HCT116 (cell line): ENCODE measurements around the gene DCAF10. TPM values are rescaled to one million over a fixed set of nuclear protein-coding genes. Genes with fewer than 3 reads are reported as not detected.
A peak's percentile ranks its signal among the peaks of the same experiment; 100 is the strongest.

ENCODE experiments used
- ATAC-seq: fragments of 200-7000 bp; cut with Tn5 transposase; 2 replicates; pipeline ENCODE4 v1.9.1; 2020; ENCODE audit warnings: mild to moderate bottlenecking, moderate library complexity
- BruUV-seq: library from RNA; stranded (reverse); fragments of 400-500 nt; replicated peaks from 2 replicates; lab custom pipeline; 2021; lab: Mats Ljungman, UMichigan
- CTCF ChIA-PET: fragments of 300-600 bp; sonication (Branson Sonifier 250); formaldehyde crosslinking; loops from one replicate; lab custom pipeline; 2021; ENCODE audit warnings: antibody characterized with exemption; lab: Charles Lee
- POLR2A ChIA-PET: fragments of 300-600, 350-600 bp; sonication (Branson Sonifier 250); formaldehyde crosslinking; loops from one replicate; lab custom pipeline; 2021; ENCODE audit warnings: antibody characterized with exemption; lab: Charles Lee
- RAD21 ChIA-PET, 2 experiments: fragments of 300-600 bp; sonication (Branson Sonifier 250); formaldehyde crosslinking; loops; one replicate each; lab custom pipeline; 2023; ENCODE audit warnings: low total read pairs in 2 of 2; ENCODE audit not compliant: uncharacterized antibody in 2 of 2, unreplicated experiment in 2 of 2, low non-redundant PET in 1 of 2; lab: Charles Lee
- DNase-seq: peaks from one replicate; pipeline ENCODE4 v3.0.0-alpha.2; 2010; ENCODE audit warnings: low read depth, low spot score
- H2AFZ ChIP-seq: fragments of 200-600 bp; shearing (Covaris generic), sonication (generic); 2 replicates; pipeline ENCODE4 v1.6.1; 2017; ENCODE audit warnings: low read depth, mixed run types, mixed read lengths, antibody characterized with exemption, low read length; ENCODE audit not compliant: poor library complexity, severe bottlenecking
- H3K27ac ChIP-seq: 2 replicates; pipeline ENCODE4 v1.5.1; 2012; ENCODE audit warnings: low read depth, low read length
- H3K27me3 ChIP-seq: fragments of 200-600 bp; sonication (generic); 2 replicates; pipeline ENCODE4 v1.6.1; 2016; ENCODE audit warnings: mixed run types, low read length, mixed read lengths; ENCODE audit not compliant: insufficient read depth
- H3K36me3 ChIP-seq, 2 experiments: fragments of 200-500 bp in 1 of 2; fragments of 200-600 bp in 1 of 2; sonication (Bioruptor generic) in 1 of 2; sonication (generic) in 1 of 2; 2 replicates each; pipeline versions ENCODE4 v1.5.1 to v1.6.1; 2014 to 2016; ENCODE audit warnings: low read length in 2 of 2, inconsistent platforms in 1 of 2, mixed read lengths in 1 of 2, mixed run types in 1 of 2; ENCODE audit not compliant: insufficient read depth in 2 of 2, control insufficient read depth in 1 of 2
- H3K4me1 ChIP-seq, 2 experiments: fragments of 200-600 bp in 1 of 2; sonication (generic) in 1 of 2; 2 replicates each; pipeline versions ENCODE4 v1.5.1 to v1.6.1; 2012 to 2017; ENCODE audit warnings: low read length in 2 of 2, inconsistent platforms in 1 of 2, mild to moderate bottlenecking in 1 of 2, mixed read lengths in 1 of 2, mixed run types in 1 of 2, moderate library complexity in 1 of 2; ENCODE audit not compliant: insufficient read depth in 2 of 2, control insufficient read depth in 1 of 2
- H3K4me2 ChIP-seq: fragments of 200-600 bp; sonication (generic); 2 replicates; pipeline ENCODE4 v1.6.1; 2017; ENCODE audit warnings: mixed run types, low read length, mixed read lengths
- H3K4me3 ChIP-seq, 2 experiments: fragments of 200-600 bp in 1 of 2; sonication (generic) in 1 of 2; replicated peaks in 1 of 2; 2 replicates each; pipeline ENCODE4 v1.5.1; 2011 to 2016; ENCODE audit warnings: low read length in 2 of 2, control low read depth in 1 of 2, low read depth in 1 of 2, mild to moderate bottlenecking in 1 of 2, mixed read lengths in 1 of 2, mixed run types in 1 of 2
- H3K79me2 ChIP-seq: fragments of 200-600 bp; sonication (generic); 2 replicates; pipeline ENCODE4 v1.6.1; 2017; ENCODE audit warnings: mild to moderate bottlenecking, mixed run types, low read length, moderate library complexity, mixed read lengths; ENCODE audit not compliant: insufficient read depth
- H3K9ac ChIP-seq: fragments of 200-600 bp; sonication (generic); 2 replicates; pipeline ENCODE4 v1.6.1; 2016; ENCODE audit warnings: low read length, mixed read lengths
- H3K9me2 ChIP-seq: fragments of 200-600 bp; sonication (generic), shearing (Covaris generic); 2 replicates; pipeline ENCODE4 v1.6.1; 2017; ENCODE audit warnings: mixed run types, mild to moderate bottlenecking, moderate library complexity; ENCODE audit not compliant: insufficient read depth
- H3K9me3 ChIP-seq, 2 experiments: fragments of 200-500 bp in 1 of 2; fragments of 200-600 bp in 1 of 2; sonication (Bioruptor generic) in 1 of 2; sonication (generic) in 1 of 2; 2 replicates each; pipeline ENCODE4 v1.6.1; 2014 to 2017; ENCODE audit warnings: low read length in 2 of 2, mixed read lengths in 2 of 2, inconsistent platforms in 1 of 2, low read depth in 1 of 2, mild to moderate bottlenecking in 1 of 2, mixed run types in 1 of 2, moderate library complexity in 1 of 2; ENCODE audit not compliant: control insufficient read depth in 1 of 2, insufficient read depth in 1 of 2
- H4K20me1 ChIP-seq: fragments of 200-600 bp; sonication (generic), shearing (Covaris generic); 2 replicates; pipeline ENCODE4 v1.6.1; 2017; ENCODE audit warnings: mixed run types, mild to moderate bottlenecking, moderate library complexity; ENCODE audit not compliant: insufficient read depth
- CBX3 ChIP-seq: IDR thresholded peaks from 2 replicates; pipeline ENCODE4 v1.6.1; 2012; ENCODE audit warnings: low read depth
- ELF1 ChIP-seq: IDR thresholded peaks from 2 replicates; pipeline ENCODE4 v1.6.1; 2012; ENCODE audit warnings: low read depth, borderline replicate concordance
- EZH2 ChIP-seq: fragments of 200-600 bp; sonication (generic); IDR thresholded peaks from 2 replicates; pipeline ENCODE4 v1.6.1; 2017; ENCODE audit warnings: antibody characterized with exemption, mixed run types
- EZH2phosphoT487 ChIP-seq: fragments of 200-600 bp; IDR thresholded peaks from 2 replicates; pipeline ENCODE4 v1.6.1; 2018; ENCODE audit warnings: antibody characterized with exemption, borderline replicate concordance
- FOSL1 ChIP-seq: IDR thresholded peaks from 2 replicates; pipeline ENCODE4 v1.6.1; 2012; ENCODE audit warnings: low read depth
- JUND ChIP-seq: IDR thresholded peaks from 2 replicates; pipeline ENCODE4 v1.6.1; 2012
- RAD21 ChIP-seq: IDR thresholded peaks from 2 replicates; pipeline ENCODE4 v1.6.1; 2012; ENCODE audit warnings: low read depth, mild to moderate bottlenecking
- SIN3A ChIP-seq: IDR thresholded peaks from 2 replicates; pipeline ENCODE4 v1.6.1; 2012; ENCODE audit warnings: low read depth
- SP1 ChIP-seq: IDR thresholded peaks from 2 replicates; pipeline ENCODE4 v1.6.1; 2012; ENCODE audit warnings: low read depth
- SRF ChIP-seq: IDR thresholded peaks from 2 replicates; pipeline ENCODE4 v1.6.1; 2012; ENCODE audit warnings: low read depth
- TCF7L2 ChIP-seq: IDR thresholded peaks from 2 replicates; pipeline ENCODE4 v1.7.0; 2011; ENCODE audit warnings: borderline replicate concordance, inconsistent platforms; ENCODE audit not compliant: insufficient read depth, insufficient read length; ENCODE audit errors: extremely low read depth
- YY1 ChIP-seq: IDR thresholded peaks from 2 replicates; pipeline ENCODE4 v1.6.1; 2011; ENCODE audit warnings: low read length, low read depth, moderate library complexity, mild to moderate bottlenecking; ENCODE audit not compliant: insufficient replicate concordance; ENCODE audit errors: extremely low read depth
- ZFX ChIP-seq: fragments of 450-650 bp; IDR thresholded peaks from 2 replicates; pipeline ENCODE4 v1.6.1; 2017
- intact Hi-C: fragments of 100-400 bp; cut with micrococcal nuclease; formaldehyde crosslinking; loops from 2 replicates; pipeline ENCODE4 v1.10.0; 2022
- total RNA-seq: library from RNA; stranded (reverse); gene quantifications from one replicate; pipeline ENCODE4 v1.2.1, GENCODE V29; 2021; ENCODE audit not compliant: unreplicated experiment
- TF ChIP-seq, protein P1 (sequence below), 3 experiments: fragments of 200-600 bp in 1 of 3; sonication (generic) in 1 of 3; IDR thresholded peaks in 2 of 3; conservative IDR thresholded peaks in 1 of 3; 2 replicates each; pipeline ENCODE4 v1.5.1; 2012 to 2017; ENCODE audit warnings: low read depth in 2 of 3, low read length in 2 of 3, antibody characterized with exemption in 1 of 3, borderline replicate concordance in 1 of 3, control low read depth in 1 of 3, mild to moderate bottlenecking in 1 of 3, mixed read lengths in 1 of 3, mixed run types in 1 of 3, moderate library complexity in 1 of 3; ENCODE audit not compliant: insufficient read depth in 1 of 3
- TF ChIP-seq, protein P2 (sequence below): IDR thresholded peaks from 2 replicates; pipeline ENCODE4 v1.6.1; 2012
- TF ChIP-seq, protein P3 (sequence below): IDR thresholded peaks from 2 replicates; pipeline ENCODE4 v1.6.1; 2012
- TF ChIP-seq, protein P4 (sequence below): IDR thresholded peaks from 2 replicates; pipeline ENCODE4 v1.6.1; 2012; ENCODE audit warnings: low read depth

DCAF10 gene
- total RNA-seq, 1 experiment from 2014 or later: 20.6 TPM

DNA sequence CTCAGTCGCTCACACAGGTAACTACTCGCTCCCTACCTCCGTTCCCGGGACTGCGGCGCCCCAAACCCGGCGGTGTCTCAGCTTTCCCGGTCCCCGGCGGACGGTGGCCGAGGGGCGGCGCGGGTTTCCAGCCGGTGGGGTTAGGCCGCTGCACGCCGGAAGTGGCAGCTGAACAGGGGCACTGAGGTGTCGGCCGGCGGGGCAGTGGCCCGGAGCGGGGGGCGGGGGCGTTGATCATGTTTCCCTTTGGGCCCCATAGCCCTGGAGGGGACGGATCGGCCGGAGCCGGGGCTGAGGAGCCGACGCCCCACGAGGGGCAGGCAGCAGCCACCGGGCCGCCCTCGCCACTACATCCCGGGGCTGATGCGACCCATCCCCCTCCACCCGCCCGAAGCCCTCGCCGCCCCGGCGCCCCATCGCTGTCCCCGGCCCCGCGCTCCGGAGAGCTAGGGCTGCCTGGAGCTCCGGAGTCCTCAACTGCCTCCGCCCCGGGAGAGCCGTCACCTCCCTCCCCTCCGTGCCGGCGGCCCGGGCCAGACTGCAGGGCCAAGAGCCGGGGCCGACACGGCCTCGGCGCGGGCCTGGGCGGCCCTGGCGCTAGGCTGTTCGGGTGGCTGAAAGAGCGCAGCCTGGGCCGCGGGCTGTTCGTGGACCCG, at the start of gene DCAF10 (continued):
- TF ChIP-seq, protein P1, sequence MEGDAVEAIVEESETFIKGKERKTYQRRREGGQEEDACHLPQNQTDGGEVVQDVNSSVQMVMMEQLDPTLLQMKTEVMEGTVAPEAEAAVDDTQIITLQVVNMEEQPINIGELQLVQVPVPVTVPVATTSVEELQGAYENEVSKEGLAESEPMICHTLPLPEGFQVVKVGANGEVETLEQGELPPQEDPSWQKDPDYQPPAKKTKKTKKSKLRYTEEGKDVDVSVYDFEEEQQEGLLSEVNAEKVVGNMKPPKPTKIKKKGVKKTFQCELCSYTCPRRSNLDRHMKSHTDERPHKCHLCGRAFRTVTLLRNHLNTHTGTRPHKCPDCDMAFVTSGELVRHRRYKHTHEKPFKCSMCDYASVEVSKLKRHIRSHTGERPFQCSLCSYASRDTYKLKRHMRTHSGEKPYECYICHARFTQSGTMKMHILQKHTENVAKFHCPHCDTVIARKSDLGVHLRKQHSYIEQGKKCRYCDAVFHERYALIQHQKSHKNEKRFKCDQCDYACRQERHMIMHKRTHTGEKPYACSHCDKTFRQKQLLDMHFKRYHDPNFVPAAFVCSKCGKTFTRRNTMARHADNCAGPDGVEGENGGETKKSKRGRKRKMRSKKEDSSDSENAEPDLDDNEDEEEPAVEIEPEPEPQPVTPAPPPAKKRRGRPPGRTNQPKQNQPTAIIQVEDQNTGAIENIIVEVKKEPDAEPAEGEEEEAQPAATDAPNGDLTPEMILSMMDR (IDR thresholded peaks at IDR 0.05 in 2 of 3, conservative IDR thresholded peaks at IDR 0.05 in 1 of 3; ENCODE audit: borderline replicate concordance in 1 of 3, insufficient read depth in 1 of 3, low read depth in 2 of 3, low read length in 2 of 3): no peak
- TF ChIP-seq ELF1: peak; percentile 30; the same call in 1 of the 2 replicates
- peak; percentile 62 for TF ChIP-seq TCF7L2
- peak; percentile 89 for TF ChIP-seq YY1
- TF ChIP-seq SP1: peak; percentile 75

DNA sequence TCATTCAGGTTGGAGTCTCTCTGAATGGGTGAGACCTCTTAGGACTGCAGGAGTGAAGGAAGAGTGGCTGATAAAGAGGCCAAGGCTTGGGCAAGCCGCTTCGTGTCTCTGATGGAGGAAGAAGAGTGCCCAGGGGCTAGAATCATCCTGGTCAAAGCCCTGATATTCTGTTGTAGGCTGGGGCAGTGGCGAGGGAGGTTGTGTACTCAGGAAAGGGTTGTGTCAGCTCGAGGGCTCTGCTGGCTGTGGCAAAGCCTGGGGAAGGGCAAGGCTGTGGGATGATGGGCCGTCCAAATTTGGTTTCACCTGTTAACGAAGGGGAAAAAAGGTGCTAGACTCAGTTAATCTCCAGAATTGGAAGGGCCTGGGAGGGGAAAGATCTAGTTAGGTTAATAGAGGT, 49.4 kb upstream of the DCAF10 start:
- POLR2A ChIA-PET: no interaction called here

More for the DNA sequence above, 49.4 kb upstream of the DCAF10 start:
- H4K20me1 ChIP-seq: no peaks in the 10 kb centered on the region
- no peak overlapping the region for H2AFZ ChIP-seq
- H3K9me2 ChIP-seq: no peaks in the 10 kb centered on the region
- no peak overlapping the region for H3K27ac ChIP-seq
- DNase-seq (no peak), ATAC-seq (no peak)
- H3K79me2 ChIP-seq: peaks cover 9% of the 10 kb centered on the region; the same call in 1 of the 2 replicates
- BruUV-seq: no TSS peak
- H3K27me3 ChIP-seq: no peaks in the 10 kb centered on the region
- no peak overlapping the region for H3K9ac ChIP-seq
- TF ChIP-seq, protein P2, sequence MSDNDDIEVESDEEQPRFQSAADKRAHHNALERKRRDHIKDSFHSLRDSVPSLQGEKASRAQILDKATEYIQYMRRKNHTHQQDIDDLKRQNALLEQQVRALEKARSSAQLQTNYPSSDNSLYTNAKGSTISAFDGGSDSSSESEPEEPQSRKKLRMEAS: no peak
- TF ChIP-seq, protein P3, sequence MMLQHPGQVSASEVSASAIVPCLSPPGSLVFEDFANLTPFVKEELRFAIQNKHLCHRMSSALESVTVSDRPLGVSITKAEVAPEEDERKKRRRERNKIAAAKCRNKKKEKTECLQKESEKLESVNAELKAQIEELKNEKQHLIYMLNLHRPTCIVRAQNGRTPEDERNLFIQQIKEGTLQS: no peak
- no peak for TF ChIP-seq YY1
- TF ChIP-seq EZH2: no peak
- TF ChIP-seq RAD21: no peak
- no peak for TF ChIP-seq CBX3
- TF ChIP-seq JUND: no peak
- TF ChIP-seq SIN3A: no peak
- TF ChIP-seq SRF: no peak
- no peak for TF ChIP-seq FOSL1
- no peak for TF ChIP-seq EZH2phosphoT487
- TF ChIP-seq ZFX: no peak
- no peak for TF ChIP-seq TCF7L2
- TF ChIP-seq, protein P4, sequence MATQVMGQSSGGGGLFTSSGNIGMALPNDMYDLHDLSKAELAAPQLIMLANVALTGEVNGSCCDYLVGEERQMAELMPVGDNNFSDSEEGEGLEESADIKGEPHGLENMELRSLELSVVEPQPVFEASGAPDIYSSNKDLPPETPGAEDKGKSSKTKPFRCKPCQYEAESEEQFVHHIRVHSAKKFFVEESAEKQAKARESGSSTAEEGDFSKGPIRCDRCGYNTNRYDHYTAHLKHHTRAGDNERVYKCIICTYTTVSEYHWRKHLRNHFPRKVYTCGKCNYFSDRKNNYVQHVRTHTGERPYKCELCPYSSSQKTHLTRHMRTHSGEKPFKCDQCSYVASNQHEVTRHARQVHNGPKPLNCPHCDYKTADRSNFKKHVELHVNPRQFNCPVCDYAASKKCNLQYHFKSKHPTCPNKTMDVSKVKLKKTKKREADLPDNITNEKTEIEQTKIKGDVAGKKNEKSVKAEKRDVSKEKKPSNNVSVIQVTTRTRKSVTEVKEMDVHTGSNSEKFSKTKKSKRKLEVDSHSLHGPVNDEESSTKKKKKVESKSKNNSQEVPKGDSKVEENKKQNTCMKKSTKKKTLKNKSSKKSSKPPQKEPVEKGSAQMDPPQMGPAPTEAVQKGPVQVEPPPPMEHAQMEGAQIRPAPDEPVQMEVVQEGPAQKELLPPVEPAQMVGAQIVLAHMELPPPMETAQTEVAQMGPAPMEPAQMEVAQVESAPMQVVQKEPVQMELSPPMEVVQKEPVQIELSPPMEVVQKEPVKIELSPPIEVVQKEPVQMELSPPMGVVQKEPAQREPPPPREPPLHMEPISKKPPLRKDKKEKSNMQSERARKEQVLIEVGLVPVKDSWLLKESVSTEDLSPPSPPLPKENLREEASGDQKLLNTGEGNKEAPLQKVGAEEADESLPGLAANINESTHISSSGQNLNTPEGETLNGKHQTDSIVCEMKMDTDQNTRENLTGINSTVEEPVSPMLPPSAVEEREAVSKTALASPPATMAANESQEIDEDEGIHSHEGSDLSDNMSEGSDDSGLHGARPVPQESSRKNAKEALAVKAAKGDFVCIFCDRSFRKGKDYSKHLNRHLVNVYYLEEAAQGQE: no peak
- ChIA-PET RAD21 (no interaction called here), CTCF (no interaction called here)
- intact Hi-C loops: loop anchor here (10.0 kb wide), 1 partner anchor 104 kb away; no protein-coding TSS in a partner anchor
- H3K4me1 ChIP-seq: peaks cover 5 to 23% of the 10 kb centered on the region in 2 experiments; a peak in 3 of 4 replicates
- no peak overlapping the region for H3K4me3 ChIP-seq
- no peaks in the 10 kb centered on the region for H3K9me3 ChIP-seq
- H3K36me3 ChIP-seq: no peaks in the 10 kb centered on the region
- H3K4me2 ChIP-seq: no peak overlapping the region
